Fibroblast of skin of back (primary cell): ENCODE measurements around the gene GLRX.
"Not testable (repeated sequence)": the region's sequence is repeated elsewhere in the genome, so short reads cannot be mapped to it uniquely, and the experiment has no call there.

Source experiments
- DNase-seq: peaks from one replicate; pipeline ENCODE4 v3.0.0-alpha.2; 2013

The GLRX gene

DNA sequence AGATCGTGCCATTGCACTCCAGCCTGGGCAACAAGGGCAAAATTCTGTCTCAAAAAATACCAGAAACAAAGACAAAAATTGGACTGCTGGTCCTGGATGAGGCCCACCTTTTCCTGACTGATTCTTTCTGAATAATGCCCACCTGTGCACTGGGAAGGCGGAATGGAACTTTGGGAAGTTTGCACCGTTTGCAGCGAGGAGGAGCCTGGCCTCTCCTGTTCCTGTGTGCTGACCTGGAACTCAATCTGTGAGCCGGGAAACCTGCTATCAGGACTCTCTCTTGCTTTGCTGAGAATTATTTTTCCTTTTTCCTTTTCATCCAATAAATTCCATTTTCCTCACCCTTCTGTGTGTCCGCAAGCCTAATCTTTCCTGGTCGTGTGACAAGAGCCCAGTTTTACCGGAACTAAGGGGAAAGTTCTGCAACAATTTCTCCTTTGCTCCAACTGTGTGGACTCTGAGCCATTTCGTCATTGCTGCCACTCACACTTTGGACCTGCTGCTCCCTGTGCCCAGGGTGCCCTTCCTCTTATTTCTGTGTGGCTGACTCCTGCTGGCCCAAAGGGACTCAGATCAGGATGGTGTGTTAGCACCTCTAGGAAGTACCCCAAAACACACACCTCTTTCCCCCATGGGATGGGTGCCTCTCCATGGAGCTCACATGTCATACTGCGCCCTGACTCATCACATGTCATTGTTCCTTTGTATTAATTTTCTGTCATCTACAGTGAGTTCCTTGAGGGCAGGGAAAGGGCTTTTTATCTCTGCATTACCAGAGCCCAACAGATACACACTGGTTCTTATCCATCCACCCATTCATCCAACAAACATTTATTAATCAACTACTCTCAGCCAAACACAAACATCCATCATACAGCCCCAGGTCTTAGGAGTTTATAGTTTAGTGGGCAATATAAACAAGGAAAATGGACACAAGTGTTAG lies 4.7 kb upstream of the GLRX start:
- no peak for DNase-seq

DNA sequence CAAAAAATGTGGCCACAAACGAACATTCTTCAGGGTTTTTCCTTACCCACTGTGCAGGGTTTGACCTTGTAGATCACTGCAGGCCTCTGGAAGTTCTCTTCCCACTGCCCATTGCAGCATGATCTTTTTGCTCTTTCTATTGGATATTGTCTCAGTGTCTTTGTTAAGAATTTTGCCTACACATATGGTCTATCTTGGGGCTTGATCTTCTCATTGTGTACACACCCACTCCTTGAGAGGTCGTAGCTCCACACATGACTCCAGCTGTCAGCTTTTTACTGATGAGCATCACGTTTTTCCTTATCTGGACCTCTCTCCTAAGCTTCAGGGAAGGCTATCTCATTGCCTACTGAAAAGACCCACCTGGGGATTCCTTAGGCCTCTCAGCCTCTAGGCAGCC lies 3.0 kb upstream of the GLRX start:
- DNase-seq, result no peak

DNA sequence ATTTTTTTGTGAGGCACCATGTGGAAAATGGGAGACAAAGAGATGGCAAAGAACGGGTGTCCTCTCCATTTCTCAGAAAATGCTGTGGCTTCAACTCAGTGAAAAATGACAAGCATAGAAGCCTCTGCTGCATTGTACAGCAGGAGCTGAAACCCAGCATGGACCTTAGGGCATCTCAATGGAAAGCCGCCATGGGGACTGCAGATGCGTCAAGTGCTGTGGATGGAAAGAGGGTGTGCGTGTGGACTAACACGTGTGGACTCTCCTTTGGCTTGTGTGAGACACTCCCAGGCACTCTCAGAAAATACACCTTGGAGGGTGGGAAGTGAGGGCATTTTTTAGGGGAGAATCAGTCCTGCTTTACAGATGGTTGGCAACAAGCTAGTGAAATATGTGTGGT lies 2.2 kb upstream of the GLRX start:
- DNase-seq, result no peak

DNA sequence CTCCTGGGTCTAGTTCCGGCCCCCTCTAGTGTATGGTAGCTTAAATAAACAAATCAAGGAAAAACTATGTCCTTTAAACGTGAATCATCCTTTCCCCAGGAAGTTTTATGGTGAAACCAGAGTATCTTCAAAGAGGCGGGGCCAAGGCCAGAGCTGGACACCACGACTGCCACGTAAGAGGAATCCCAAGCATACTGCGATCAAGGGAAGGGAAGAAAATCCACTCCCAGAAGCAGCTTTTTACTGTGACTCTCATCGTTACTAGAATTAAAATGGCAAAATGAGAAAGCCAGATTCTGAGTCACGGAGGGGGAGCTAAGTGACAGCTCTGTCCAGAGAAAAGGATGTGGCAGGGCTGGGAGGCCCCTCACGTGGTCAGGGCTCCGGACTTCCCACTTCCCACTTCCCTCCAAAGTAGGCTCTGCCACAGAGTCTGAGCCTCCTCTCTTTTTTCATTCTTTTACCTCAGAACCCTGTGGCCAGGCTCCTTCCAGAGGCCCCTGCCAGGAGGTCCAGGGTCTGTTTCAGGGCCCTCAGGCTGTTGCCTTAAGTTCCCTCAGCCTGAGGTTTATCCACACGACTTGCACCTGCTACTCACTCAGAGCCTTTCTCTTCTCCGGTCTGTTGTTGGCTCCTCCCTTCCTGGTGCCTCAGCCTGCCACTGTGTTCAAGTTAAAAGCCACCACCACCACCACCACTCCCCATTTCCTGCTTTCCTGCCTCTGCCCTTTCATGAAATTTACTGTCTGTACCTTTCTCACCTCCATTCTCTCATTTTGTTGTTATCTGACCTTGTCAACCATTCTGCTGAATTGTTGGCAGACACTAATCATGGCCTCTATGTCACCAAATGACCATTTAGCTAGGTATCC lies 1.4 kb upstream of the GLRX start:
- peak; percentile 95 for DNase-seq

DNA sequence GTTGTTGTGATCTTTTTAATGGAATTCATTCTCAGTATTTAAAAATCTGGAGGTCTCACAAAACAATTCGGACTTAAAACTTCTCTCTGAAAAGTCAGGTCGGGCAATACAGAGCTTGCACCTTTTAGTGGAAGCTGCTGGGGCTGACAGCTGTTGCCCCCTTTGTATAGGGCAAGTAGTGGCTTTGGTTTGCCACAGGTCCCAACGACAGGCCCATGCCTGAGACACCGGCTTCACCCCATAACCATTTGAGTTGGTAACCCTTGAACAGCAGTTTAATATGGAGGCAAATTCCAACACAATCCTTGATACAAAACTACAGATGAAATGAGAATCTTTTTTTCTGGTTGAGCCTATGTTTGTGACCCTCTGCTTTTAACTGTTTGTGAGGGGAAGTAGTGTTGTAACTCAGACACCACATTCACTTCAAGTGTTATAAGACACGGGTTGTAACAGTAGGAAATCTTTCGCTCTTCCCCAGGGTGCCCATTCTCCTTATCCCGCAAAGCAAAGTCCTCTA lies 752 bp upstream of the GLRX start:
- no peak for DNase-seq

DNA sequence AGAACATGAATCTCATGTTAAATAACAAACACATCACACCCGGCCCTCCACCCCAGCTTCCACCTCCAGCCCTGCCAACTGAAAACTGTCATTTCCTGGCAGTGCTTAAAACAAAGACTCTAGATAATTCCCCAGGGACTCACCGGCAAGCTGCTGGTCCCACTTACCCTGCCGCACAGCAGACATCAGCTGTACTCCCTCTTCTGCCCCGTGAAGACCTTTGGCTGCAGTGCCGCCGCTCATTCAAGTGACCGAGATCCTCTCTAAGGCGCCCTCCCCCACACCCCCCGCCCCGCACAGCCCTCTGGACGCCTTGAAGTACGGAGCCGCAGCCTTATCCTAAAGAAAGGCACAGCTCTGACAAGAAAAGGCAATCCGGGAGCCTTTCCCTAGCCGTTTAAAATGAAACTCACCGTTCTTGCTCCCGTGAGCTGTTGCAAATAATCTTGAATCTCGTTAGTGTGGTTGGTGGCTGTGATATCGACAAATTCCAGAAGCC lies 434 bp downstream of the GLRX start:
- DNase-seq, result peak; percentile 60

DNA sequence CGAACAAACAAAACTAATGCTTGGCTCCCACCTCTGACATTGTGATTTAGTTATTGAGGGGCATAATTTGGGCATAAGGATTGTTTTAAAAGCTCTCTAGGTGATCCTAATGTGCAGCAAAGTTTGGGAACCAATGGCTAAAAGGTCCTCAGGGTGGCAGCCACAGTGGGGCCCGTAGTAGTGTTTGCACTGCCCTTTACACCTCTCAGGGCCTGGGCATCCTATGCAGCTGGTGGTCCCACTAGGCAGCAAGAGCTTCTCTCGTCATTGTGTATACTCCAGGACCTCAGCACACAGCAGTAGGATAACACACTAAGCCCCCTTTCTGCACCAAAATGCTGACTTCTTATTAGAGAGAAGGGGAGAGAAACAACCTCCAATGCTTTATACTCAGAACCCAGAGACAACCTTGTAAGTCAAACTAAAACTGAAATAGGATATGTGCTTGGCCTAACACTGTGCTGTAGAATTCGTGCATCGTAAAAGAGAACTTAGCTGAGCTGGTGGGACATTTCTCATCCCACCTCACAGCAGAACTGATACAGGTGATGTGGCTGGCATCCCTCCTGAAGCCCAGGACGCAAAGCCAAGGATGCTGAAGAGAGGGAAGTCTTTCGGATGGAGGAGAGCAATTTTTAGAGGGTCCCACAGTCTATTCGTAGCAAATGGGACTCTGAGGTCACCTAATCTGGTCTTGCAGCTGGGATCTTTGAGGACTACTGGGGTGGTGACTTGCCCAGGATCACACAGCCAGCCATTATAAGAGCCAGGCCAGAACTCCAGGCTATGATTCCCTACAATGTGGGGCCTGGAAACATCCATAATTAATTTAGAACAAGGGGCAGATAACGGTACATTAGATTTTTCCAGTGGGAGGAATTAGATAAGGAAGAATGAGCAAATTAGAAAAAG lies 1.2 kb downstream of the GLRX start:
- no peak for DNase-seq

DNA sequence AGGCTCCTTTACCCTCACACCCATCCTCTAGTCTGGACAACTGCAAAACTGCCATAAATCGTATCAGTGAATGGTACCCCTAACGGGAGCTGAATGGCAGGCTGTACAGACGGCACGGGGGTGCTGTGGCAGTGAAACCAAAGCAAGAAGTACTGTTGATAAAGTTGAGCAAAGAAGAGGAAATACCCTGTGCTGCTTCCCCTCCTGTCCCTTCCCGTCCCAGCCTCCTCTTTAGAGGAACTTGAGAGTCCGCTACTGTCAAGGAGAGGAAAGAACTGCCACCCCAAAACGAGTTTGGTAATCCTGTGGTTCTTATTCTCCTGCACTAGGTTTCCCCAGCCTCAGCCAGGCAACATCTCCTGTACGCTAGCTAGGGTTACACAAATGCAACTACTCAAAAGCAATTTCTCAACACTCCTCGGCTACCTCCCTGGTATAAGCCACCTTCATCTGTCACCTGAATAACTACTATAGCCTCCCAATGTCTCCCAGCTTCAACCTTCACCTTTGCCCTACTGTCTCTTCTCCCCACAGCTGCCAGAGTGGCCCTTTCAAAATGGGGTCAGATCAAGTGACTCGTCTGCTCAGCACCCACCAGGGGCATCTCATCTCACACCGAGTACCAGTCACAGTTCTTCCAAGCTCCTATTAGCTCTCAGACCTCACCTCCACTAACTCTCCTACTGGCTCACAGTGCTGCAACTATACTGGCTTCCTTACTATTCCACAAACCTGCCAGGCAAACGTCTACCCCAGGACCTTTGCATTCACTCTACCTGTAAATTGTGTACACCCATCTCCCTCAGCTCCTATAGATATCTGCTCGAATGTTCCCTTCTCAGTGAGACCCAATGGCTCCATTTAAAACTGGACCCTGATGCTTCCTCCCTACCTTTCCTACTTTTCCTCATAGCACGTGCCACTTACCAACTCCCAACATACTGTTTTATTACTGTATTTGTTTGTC lies 4.1 kb downstream of the GLRX start:
- DNase-seq, result no peak

DNA sequence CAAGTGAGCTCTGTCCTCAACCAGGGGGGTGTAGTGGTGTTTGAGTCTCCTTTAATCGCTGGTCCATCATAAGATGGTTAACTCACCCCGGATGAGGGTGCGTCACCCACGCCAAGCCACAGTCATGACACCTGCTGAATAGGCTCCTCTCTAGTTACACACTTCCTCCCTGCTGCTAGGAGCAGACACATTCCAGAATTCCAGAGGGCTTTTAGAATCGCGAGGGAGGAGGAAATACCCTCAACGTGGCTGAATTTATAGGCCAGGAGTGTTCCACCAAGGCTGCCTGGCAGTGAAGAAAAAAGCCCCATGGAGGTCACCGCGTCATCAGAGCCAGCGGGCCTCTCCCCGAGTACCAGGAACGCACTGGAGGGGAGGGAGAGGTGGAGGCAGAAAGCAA lies 5.1 kb downstream of the GLRX start:
- no peak for DNase-seq

DNA sequence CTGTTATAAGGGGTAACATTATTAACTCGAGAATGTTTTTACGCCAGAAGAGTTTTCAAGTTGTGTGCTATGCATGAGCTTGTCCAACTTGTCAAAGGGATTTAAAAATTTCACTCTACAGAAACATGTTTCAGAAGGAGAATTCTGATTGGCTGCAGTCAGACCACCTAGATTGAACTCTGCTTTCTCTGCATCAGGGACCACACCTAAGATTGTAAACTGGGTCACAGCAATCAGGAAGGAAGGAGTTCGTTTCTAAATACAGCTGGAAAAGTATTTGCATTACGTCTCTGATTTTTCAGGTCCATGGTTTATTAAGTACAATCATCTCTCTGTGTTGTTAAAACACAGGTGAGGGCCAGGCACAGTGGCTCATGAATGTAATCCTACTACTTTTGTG lies 5.8 kb downstream of the GLRX start:
- DNase-seq, result no peak

DNA sequence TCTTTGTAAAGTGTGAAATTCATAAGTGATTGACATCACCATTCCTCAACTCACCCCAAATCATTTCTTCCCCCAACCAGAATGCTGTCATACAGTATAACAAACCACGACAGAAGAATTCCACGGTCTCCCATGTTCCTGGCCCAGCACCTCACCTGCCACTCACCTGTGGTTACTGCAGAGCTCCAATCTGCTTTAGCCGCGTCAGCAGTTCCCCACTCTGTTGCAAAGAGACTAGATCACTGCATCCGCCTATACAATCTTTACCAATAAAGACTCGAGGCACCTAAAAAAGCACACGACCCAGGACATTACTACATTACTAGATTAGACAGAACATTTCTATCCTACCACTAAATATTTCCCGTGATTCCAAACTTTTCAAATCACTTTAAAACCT lies 6.2 kb downstream of the GLRX start:
- DNase-seq, result no peak

DNA sequence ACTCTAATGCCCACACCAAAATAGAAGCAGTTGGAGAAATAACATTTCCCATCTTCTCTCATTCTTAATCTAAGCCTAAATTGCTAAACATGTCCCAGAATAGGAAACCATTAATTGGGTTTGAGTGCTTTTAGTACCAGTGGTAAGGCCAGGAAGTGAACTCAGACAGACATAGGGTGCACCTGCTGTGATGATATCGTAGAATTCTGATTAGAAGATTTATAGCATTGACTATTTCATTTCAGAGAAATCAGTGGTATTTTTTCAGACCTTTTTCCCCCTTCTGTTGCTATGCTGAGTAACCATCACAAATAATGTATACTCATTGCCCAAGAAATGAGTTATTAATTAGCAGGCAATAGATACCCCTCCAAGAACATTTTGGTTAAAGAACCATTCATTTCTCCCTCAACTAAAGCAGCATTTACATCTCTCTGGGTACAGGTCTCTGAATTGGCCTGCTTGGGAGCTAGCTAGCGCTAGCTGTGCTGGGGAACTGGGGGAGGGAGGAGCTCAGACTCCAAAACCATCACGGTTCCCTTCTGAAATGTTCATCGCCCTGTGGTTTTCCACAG lies 7.3 kb downstream of the GLRX start:
- DNase-seq, result no peak

DNA sequence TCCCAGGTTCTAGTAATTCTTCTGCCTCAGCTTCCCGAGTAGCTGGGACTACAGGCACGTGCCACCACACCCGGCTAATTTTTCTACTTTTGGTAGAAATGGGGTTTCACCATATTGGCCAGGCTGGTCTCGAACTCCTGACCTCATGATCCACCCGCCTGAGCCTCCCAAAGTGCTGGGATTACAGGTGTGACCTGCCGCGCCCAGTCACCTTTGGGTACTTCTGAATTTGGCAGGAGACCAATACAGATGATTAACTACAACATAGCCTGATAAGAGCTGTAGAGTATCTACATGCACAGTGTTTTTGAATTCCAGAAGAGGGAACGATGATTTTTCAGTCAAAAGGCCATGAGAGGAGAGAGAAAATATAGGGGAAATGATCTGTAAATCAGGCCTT lies 9.5 kb downstream of the GLRX start:
- not testable (repeated sequence) for DNase-seq

DNA sequence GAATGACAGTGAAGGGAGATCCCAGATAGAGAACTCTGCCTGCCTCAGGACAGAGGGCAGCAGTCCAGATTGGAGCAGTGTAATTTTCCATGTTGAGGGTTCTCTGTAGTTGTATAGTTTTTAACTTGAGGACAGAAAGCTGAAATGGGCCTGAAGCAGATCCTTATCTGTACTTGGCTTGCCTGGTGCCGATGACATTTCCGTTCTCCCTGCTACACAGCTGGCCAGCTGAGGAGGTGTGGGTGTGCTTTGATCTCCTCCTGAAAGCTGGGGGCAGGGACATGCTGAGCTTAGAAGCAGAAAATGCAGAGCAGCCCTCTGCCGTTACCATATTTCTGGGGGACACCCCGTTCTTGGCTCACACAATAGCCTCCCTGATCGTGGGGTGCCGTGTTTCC lies 10.5 kb downstream of the GLRX start:
- DNase-seq, result no peak

DNA sequence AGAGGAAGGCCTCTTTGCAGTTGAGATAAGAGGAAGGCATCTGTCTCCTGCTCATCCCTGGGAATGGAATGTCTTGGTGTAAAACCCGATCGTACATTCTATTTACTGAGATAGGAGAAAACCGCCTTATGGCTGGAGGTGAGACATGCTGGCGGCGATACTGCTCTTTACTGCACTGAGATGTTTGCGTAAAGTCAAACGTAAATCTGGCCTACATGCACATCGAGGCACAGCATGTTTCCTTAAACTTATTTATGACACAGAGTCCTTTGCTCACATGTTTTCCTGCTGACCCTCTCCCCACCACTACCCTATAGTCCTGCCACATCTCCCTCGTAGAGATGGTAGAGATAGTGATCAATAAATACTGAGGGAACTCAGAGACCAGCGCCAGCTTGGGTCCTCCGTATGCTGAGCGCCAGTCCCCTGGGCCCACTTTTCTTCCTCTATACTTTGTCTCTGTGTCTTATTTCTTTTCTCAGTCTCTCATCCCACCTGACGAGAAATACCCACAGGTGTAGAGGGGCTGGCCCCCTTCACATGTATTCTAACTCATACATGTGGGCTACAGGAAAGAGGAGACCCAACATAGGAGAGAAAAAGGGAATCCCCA lies 11.0 kb downstream of the GLRX start:
- DNase-seq, result not testable (repeated sequence)

DNA sequence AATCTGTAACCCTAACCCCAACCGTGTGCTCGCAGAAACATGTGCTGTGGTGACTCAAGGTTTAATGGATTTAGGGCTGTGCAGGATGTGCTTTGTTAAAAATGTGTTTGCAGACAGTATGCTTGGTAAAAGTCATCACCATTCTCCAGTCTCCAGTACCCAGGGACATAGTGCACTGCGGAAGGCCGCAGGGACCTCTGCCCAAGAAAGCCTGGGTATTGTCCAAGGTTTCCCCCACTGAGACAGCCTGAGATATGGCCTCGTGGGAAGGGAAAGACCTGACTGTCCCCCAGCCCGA lies 11.5 kb downstream of the GLRX start:
- not testable (repeated sequence) for DNase-seq

DNA sequence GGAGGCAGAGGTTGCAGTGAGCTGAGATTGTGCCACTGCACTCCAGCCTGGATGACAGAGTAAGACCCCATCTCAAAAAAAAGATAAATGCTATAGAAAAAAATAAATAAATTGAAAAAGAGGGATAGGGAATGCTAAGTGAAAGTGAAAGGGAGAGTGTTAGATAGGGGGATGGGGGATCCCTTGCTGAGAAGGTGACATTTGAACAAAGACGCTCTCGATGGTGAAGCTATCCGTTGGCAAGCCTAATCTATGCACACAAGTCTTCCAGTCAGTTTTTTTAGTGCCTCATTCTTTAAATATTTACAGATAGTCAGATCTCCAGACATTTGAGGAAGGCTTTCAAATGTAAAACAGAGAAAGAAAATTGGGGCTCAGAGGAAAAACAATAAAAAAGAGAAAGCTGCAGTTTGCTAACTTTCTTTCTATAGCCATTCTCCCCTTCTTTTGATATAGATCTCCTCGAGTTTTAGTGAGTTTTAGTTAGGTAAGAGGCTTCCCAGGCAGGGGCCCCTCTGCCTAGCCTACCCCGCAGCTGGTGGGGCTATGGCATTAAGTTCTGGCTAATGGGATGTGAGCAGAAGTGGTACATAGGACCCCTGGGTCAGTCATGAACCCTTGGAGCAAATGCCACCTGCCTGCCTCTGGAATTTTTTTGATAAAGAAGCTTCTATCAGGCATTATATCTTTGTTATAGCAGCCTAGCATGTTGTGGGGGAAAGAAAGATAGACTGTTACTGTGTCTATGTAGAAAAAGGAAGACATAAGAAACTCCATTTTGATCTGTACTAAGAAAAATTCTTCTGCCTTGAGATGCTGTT lies 12.0 kb downstream of the GLRX start:
- peak; percentile 36 for DNase-seq

DNA sequence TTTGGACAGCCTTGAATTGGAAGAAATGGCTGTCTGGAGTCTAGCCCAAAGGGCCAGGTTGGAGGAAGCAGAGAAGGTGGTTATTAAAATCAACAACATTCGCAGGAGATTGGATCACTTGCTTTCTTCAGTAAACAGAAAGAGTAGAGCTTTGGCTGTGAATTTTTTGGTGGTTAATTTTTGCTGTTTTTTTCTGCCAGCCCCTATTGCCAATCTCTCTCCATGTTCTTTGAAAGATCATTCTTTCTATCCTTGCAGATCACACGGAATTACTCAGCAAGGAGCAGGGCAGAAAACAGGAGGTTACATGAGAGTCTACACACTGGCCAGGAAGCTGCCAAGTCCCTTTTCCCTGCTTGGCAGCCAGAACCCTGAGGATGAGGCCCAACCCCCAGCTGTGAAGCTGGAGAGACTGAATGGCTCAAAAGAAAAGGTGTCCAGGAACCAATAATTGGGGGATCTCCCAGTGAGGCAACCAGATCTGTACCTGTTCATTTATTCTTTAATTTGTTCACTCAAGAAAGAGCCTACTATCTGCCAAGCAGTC lies 13.0 kb downstream of the GLRX start:
- DNase-seq, result no peak
